ENCODE results near the gene KDF1.
"Not testable (repeated sequence)": the region's sequence is repeated elsewhere in the genome, so short reads cannot be mapped to it uniquely, and the experiment has no call there.

The KDF1 gene

GRCh38 chr1:26953374-26953773 lies 6.9 kb downstream of the KDF1 start:
- Mint-ChIP-seq H3K9me3 (no peaks in the 10 kb centered on the region), H3K4me3 (no peak overlapping the region), H3K4me1 (ENCODE audit: low read depth) (no peaks in the 10 kb centered on the region), H3K36me3 (ENCODE audit: low read depth) (no peaks in the 10 kb centered on the region), H3K27ac (no peak overlapping the region), H3K27me3 (ENCODE audit: low read depth) (peaks cover 24% of the 10 kb centered on the region)
- DNase-seq (ENCODE audit: low spot score): no peak

GRCh38 chr1:26951821-26952497 lies 8.3 kb downstream of the KDF1 start:
- DNase-seq (ENCODE audit: low spot score): no peak
- no peaks in the 10 kb centered on the region for H3K4me1 Mint-ChIP-seq (ENCODE audit: low read depth)
- no peak overlapping the region for H3K4me3 Mint-ChIP-seq
- no peaks in the 10 kb centered on the region for H3K9me3 Mint-ChIP-seq
- peaks cover under 1% of the 10 kb centered on the region for H3K36me3 Mint-ChIP-seq (ENCODE audit: low read depth)
- H3K27me3 Mint-ChIP-seq (ENCODE audit: low read depth): peaks cover 16% of the 10 kb centered on the region
- no peak overlapping the region for H3K27ac Mint-ChIP-seq

GRCh38 chr1:26951216-26951615 lies 9.1 kb downstream of the KDF1 start:
- no peak for DNase-seq (ENCODE audit: low spot score)
- H3K27ac Mint-ChIP-seq: no peak overlapping the region
- H3K9me3 Mint-ChIP-seq: no peaks in the 10 kb centered on the region
- no peak overlapping the region for H3K4me3 Mint-ChIP-seq
- H3K27me3 Mint-ChIP-seq (ENCODE audit: low read depth): peaks cover 10% of the 10 kb centered on the region
- no peaks in the 10 kb centered on the region for H3K4me1 Mint-ChIP-seq (ENCODE audit: low read depth)
- H3K36me3 Mint-ChIP-seq (ENCODE audit: low read depth): peaks cover 6% of the 10 kb centered on the region

GRCh38 chr1:26950602-26951001 lies 9.7 kb downstream of the KDF1 start:
- Mint-ChIP-seq H3K4me3 (no peak overlapping the region), H3K4me1 (ENCODE audit: low read depth) (no peaks in the 10 kb centered on the region), H3K27ac (no peak overlapping the region), H3K36me3 (ENCODE audit: low read depth) (peaks cover 12% of the 10 kb centered on the region), H3K9me3 (no peaks in the 10 kb centered on the region), H3K27me3 (ENCODE audit: low read depth) (peaks cover 5% of the 10 kb centered on the region)
- no peak for DNase-seq (ENCODE audit: low spot score)

- DNase-seq (ENCODE audit: low spot score): no peak
- Mint-ChIP-seq H3K36me3 (ENCODE audit: low read depth) (peaks cover 19% of the 10 kb centered on the region), H3K27me3 (ENCODE audit: low read depth) (peaks cover 2% of the 10 kb centered on the region), H3K9me3 (no peaks in the 10 kb centered on the region), H3K27ac (no peak overlapping the region), H3K4me3 (no peak overlapping the region), H3K4me1 (ENCODE audit: low read depth) (no peaks in the 10 kb centered on the region)
These were observed 10.3 kb downstream of the KDF1 start for GRCh38 chr1:26949926-26950319.

GRCh38 chr1:26949266-26949925 lies 10.9 kb downstream of the KDF1 start:
- H3K27me3 Mint-ChIP-seq (ENCODE audit: low read depth): peaks cover 2% of the 10 kb centered on the region
- H3K27ac Mint-ChIP-seq: no peak overlapping the region
- no peak overlapping the region for H3K4me3 Mint-ChIP-seq
- no peaks in the 10 kb centered on the region for H3K4me1 Mint-ChIP-seq (ENCODE audit: low read depth)
- H3K9me3 Mint-ChIP-seq: no peaks in the 10 kb centered on the region
- peaks cover 19% of the 10 kb centered on the region for H3K36me3 Mint-ChIP-seq (ENCODE audit: low read depth)
- DNase-seq (ENCODE audit: low spot score): no peak

- DNase-seq (ENCODE audit: low spot score); H3K9me3 Mint-ChIP-seq; H3K27me3 Mint-ChIP-seq (ENCODE audit: low read depth); H3K4me1 Mint-ChIP-seq (ENCODE audit: low read depth); H3K4me3 Mint-ChIP-seq; H3K27ac Mint-ChIP-seq: not testable (repeated sequence)
- H3K36me3 Mint-ChIP-seq (ENCODE audit: low read depth): peaks cover 19% of the 10 kb centered on the region
These were observed 11.6 kb downstream of the KDF1 start for GRCh38 chr1:26948725-26949057.

GRCh38 chr1:26946270-26946669 lies 14.0 kb downstream of the KDF1 start:
- no peaks in the 10 kb centered on the region for H3K9me3 Mint-ChIP-seq
- DNase-seq (ENCODE audit: low spot score): no peak
- no peak overlapping the region for H3K27ac Mint-ChIP-seq
- H3K4me3 Mint-ChIP-seq: no peak overlapping the region
- peaks cover 32% of the 10 kb centered on the region for H3K36me3 Mint-ChIP-seq (ENCODE audit: low read depth)
- no peaks in the 10 kb centered on the region for H3K27me3 Mint-ChIP-seq (ENCODE audit: low read depth)
- H3K4me1 Mint-ChIP-seq (ENCODE audit: low read depth): no peaks in the 10 kb centered on the region

- no peak for DNase-seq (ENCODE audit: low spot score)
- Mint-ChIP-seq H3K27ac (no peak overlapping the region), H3K4me3 (no peak overlapping the region), H3K9me3 (no peaks in the 10 kb centered on the region), H3K4me1 (ENCODE audit: low read depth) (no peaks in the 10 kb centered on the region), H3K27me3 (ENCODE audit: low read depth) (no peaks in the 10 kb centered on the region), H3K36me3 (ENCODE audit: low read depth) (peaks cover 32% of the 10 kb centered on the region)
These were observed 14.5 kb downstream of the KDF1 start for GRCh38 chr1:26945728-26946127.

GRCh38 chr1:26945138-26945537 lies 15.1 kb downstream of the KDF1 start:
- H3K27ac Mint-ChIP-seq: no peak overlapping the region

GRCh38 chr1:26942656-26943055 lies 17.6 kb downstream of the KDF1 start:
- Mint-ChIP-seq H3K4me1 (ENCODE audit: low read depth) (no peaks in the 10 kb centered on the region), H3K27me3 (ENCODE audit: low read depth) (no peaks in the 10 kb centered on the region), H3K9me3 (no peaks in the 10 kb centered on the region), H3K27ac (no peak overlapping the region), H3K36me3 (ENCODE audit: low read depth) (peaks cover 37% of the 10 kb centered on the region), H3K4me3 (no peak overlapping the region)
- DNase-seq (ENCODE audit: low spot score): no peak

More at GRCh38 chr1:26945138-26945537, 15.1 kb downstream of the KDF1 start:
- H3K4me1 Mint-ChIP-seq (ENCODE audit: low read depth): no peaks in the 10 kb centered on the region
- H3K4me3 Mint-ChIP-seq: no peak overlapping the region
- H3K27me3 Mint-ChIP-seq (ENCODE audit: low read depth): no peaks in the 10 kb centered on the region
- no peak for DNase-seq (ENCODE audit: low spot score)
- no peaks in the 10 kb centered on the region for H3K9me3 Mint-ChIP-seq
- peaks cover 32% of the 10 kb centered on the region for H3K36me3 Mint-ChIP-seq (ENCODE audit: low read depth)

GRCh38 chr1:26941311-26941710 lies 19.0 kb downstream of the KDF1 start:
- Mint-ChIP-seq H3K4me1 (ENCODE audit: low read depth) (no peaks in the 10 kb centered on the region), H3K9me3 (no peaks in the 10 kb centered on the region), H3K36me3 (ENCODE audit: low read depth) (peaks cover 32% of the 10 kb centered on the region), H3K4me3 (no peak overlapping the region), H3K27ac (no peak overlapping the region), H3K27me3 (ENCODE audit: low read depth) (no peaks in the 10 kb centered on the region)
- DNase-seq (ENCODE audit: low spot score): no peak

GRCh38 chr1:26938659-26939025 lies 21.6 kb downstream of the KDF1 start:
- no peak overlapping the region for H3K4me3 Mint-ChIP-seq
- no peaks in the 10 kb centered on the region for H3K4me1 Mint-ChIP-seq (ENCODE audit: low read depth)
- DNase-seq (ENCODE audit: low spot score): no peak
- H3K27ac Mint-ChIP-seq: no peak overlapping the region
- H3K36me3 Mint-ChIP-seq (ENCODE audit: low read depth): peaks cover 23% of the 10 kb centered on the region
- H3K9me3 Mint-ChIP-seq: no peaks in the 10 kb centered on the region
- no peaks in the 10 kb centered on the region for H3K27me3 Mint-ChIP-seq (ENCODE audit: low read depth)

GRCh38 chr1:26938004-26938658 lies 22.1 kb downstream of the KDF1 start:
- DNase-seq (ENCODE audit: low spot score): no peak
- no peaks in the 10 kb centered on the region for H3K9me3 Mint-ChIP-seq
- no peak overlapping the region for H3K4me3 Mint-ChIP-seq
- H3K36me3 Mint-ChIP-seq (ENCODE audit: low read depth): peaks cover 22% of the 10 kb centered on the region
- H3K27me3 Mint-ChIP-seq (ENCODE audit: low read depth): no peaks in the 10 kb centered on the region
- peaks cover 1% of the 10 kb centered on the region for H3K4me1 Mint-ChIP-seq (ENCODE audit: low read depth)
- no peak overlapping the region for H3K27ac Mint-ChIP-seq
